A549 (cell line): ENCODE measurements around the gene AGBL4. TPM values are rescaled to one million over a fixed set of nuclear protein-coding genes. Genes with fewer than 3 reads are reported as not detected.

Experiments used
- ATAC-seq, 2 experiments: fragments of 200-7000 bp in 1 of 2; fragments of >200 bp in 1 of 2; cut with Nextera tagmentation in 1 of 2; cut with Tn5 transposase in 1 of 2; 3 replicates each; pipeline versions ENCODE4 v1.8.0 to v1.9.1; 2018 to 2020; ENCODE audit warnings: mild to moderate bottlenecking in 1 of 2, moderate library complexity in 1 of 2
- CTCF ChIA-PET: fragments of 300-600 bp; sonication (Branson Sonifier 250); formaldehyde crosslinking; extraction: SDS; loops from one replicate; lab custom pipeline; 2021; ENCODE audit warnings: antibody characterized with exemption, inconsistent platforms; lab: Yijun Ruan, JAX
- POLR2A ChIA-PET: fragments of 350-600 bp; formaldehyde crosslinking; extraction: SDS; loops from one replicate; lab custom pipeline; 2021; ENCODE audit warnings: antibody characterized with exemption, inconsistent platforms; lab: Yijun Ruan, JAX
- DNase-seq, 2 experiments: peaks; one replicate each; pipeline versions ENCODE4 v3.0.0 to v3.0.0-alpha.2; 2011 to 2016; ENCODE audit warnings: low read depth in 1 of 2, low spot score in 1 of 2
- FAIRE-seq: peaks from 2 replicates; lab custom pipeline; 2011; peaks lifted over from hg19 to GRCh38; lab: Jason Lieb, UNC
- H3K27ac ChIP-seq, 2 experiments: fragments of >200 bp; sonication (Bioruptor Twin); formaldehyde crosslinking; 3 replicates each; pipeline ENCODE4 v1.5.1; 2016 to 2017
- H3K4me1 ChIP-seq: fragments of >200 bp; sonication (Bioruptor Twin); formaldehyde crosslinking; 3 replicates; pipeline ENCODE4 v1.6.1; 2016
- H3K4me2 ChIP-seq: fragments of >200 bp; sonication (Bioruptor Twin); formaldehyde crosslinking; 3 replicates; pipeline ENCODE4 v1.6.1; 2016
- H3K4me3 ChIP-seq: fragments of >200 bp; sonication (Bioruptor Twin); formaldehyde crosslinking; 3 replicates; pipeline ENCODE4 v1.5.1; 2016
- H3K9me3 ChIP-seq: fragments of >200 bp; sonication (Bioruptor Twin); formaldehyde crosslinking; 3 replicates; pipeline ENCODE4 v1.6.1; 2016
- ATOH8 ChIP-seq: fragments of 250-450 bp; sonication (Bioruptor Pico); IDR thresholded peaks from 2 replicates; pipeline ENCODE4 v1.5.0; 2020; ENCODE audit warnings: low read depth, mild to moderate bottlenecking, moderate library complexity
- CBX2 ChIP-seq: fragments of 200-600 bp; sonication (generic); IDR thresholded peaks from 2 replicates; pipeline ENCODE4 v1.6.1; 2016; ENCODE audit warnings: low read depth, mild to moderate bottlenecking, borderline replicate concordance
- CEBPB ChIP-seq, 2 experiments: fragments of >200 bp in 1 of 2; sonication (Bioruptor Twin) in 1 of 2; formaldehyde crosslinking in 1 of 2; IDR thresholded peaks; 2 replicates each; pipeline ENCODE4 v1.6.1; 2012 to 2016
- CTCF ChIP-seq: fragments of >200 bp; sonication (Bioruptor Twin); formaldehyde crosslinking; IDR thresholded peaks from 3 replicates; pipeline ENCODE4 v1.5.1; 2016
- E2F6 ChIP-seq: IDR thresholded peaks from 2 replicates; pipeline ENCODE4 v1.6.1; 2012; ENCODE audit warnings: low read depth, borderline replicate concordance
- EHF ChIP-seq: fragments of 250-450 bp; sonication (Bioruptor Pico); IDR thresholded peaks from 2 replicates; pipeline ENCODE4 v1.5.0; 2020; ENCODE audit warnings: mild to moderate bottlenecking
- EHMT2 ChIP-seq: fragments of 200-600 bp; sonication (generic); IDR thresholded peaks from 2 replicates; pipeline ENCODE4 v1.6.1; 2016; ENCODE audit warnings: antibody characterized with exemption, low read depth, mild to moderate bottlenecking, moderate library complexity
- ELK1 ChIP-seq: fragments of 150-350 bp; IDR thresholded peaks from 2 replicates; pipeline ENCODE4 v1.6.1; 2014; ENCODE audit warnings: low read depth, mild to moderate bottlenecking, low read length
- FOXS1 ChIP-seq: fragments of 250-450 bp; sonication (Bioruptor Pico); IDR thresholded peaks from 2 replicates; pipeline ENCODE4 v1.5.0; 2020; ENCODE audit warnings: mild to moderate bottlenecking, moderate library complexity
- GATA3 ChIP-seq: IDR thresholded peaks from 2 replicates; pipeline ENCODE4 v1.6.1; 2012; ENCODE audit warnings: borderline replicate concordance
- HDAC2 ChIP-seq: fragments of 200-600 bp; sonication (generic); IDR thresholded peaks from 2 replicates; pipeline ENCODE4 v1.6.1; 2016
- JUNB ChIP-seq: fragments of >200 bp; sonication (Bioruptor Twin); formaldehyde crosslinking; IDR thresholded peaks from 2 replicates; pipeline ENCODE4 v1.6.1; 2016
- KDM1A ChIP-seq: fragments of 200-600 bp; sonication (generic); IDR thresholded peaks from 2 replicates; pipeline ENCODE4 v1.6.1; 2016; ENCODE audit warnings: low read depth, mild to moderate bottlenecking
- KDM5A ChIP-seq: fragments of 200-600 bp; sonication (generic); IDR thresholded peaks from 2 replicates; pipeline ENCODE4 v1.6.1; 2016; ENCODE audit warnings: antibody characterized with exemption, mild to moderate bottlenecking
- MAFK ChIP-seq: fragments of 450-650 bp; IDR thresholded peaks from 2 replicates; pipeline ENCODE4 v1.6.1; 2014; ENCODE audit not compliant: partially characterized antibody
- MAX ChIP-seq: IDR thresholded peaks from 2 replicates; pipeline ENCODE4 v1.6.1; 2012
- PBX3 ChIP-seq: IDR thresholded peaks from 2 replicates; pipeline ENCODE4 v1.6.1; 2012
- POLR2A ChIP-seq: IDR thresholded peaks from 2 replicates; pipeline ENCODE4 v1.6.1; 2012; ENCODE audit warnings: mild to moderate bottlenecking, low read length
- POLR2AphosphoS2 ChIP-seq: conservative IDR thresholded peaks from 2 replicates; pipeline ENCODE4 v1.6.1; 2012; ENCODE audit warnings: low read length, improper control_type of control experiment, inconsistent platforms
- RAD21 ChIP-seq, 2 experiments: fragments of >200 bp in 1 of 2; sonication (Bioruptor Twin) in 1 of 2; formaldehyde crosslinking in 1 of 2; IDR thresholded peaks in 1 of 2; conservative IDR thresholded peaks in 1 of 2; 2 replicates in 1 of 2; 3 replicates in 1 of 2; pipeline ENCODE4 v1.6.1; 2012 to 2018; ENCODE audit warnings: inconsistent platforms in 1 of 2
- REST ChIP-seq: fragments of 200-600 bp; sonication (generic); IDR thresholded peaks from 2 replicates; pipeline ENCODE4 v1.6.1; 2016; ENCODE audit warnings: antibody characterized with exemption, mild to moderate bottlenecking, moderate library complexity
- SREBF2 ChIP-seq: fragments of 450-650 bp; IDR thresholded peaks from 2 replicates; pipeline ENCODE4 v1.6.1; 2014; ENCODE audit warnings: mild to moderate bottlenecking, moderate library complexity
- TFCP2L1 ChIP-seq: fragments of 250-450 bp; sonication (Bioruptor Pico); IDR thresholded peaks from 2 replicates; pipeline ENCODE4 v1.5.0; 2021; ENCODE audit warnings: mild to moderate bottlenecking
- USF2 ChIP-seq: fragments of 450-650 bp; IDR thresholded peaks from 2 replicates; pipeline ENCODE4 v1.6.1; 2014; ENCODE audit warnings: antibody characterized with exemption
- ZC3H11A ChIP-seq: fragments of 450-650 bp; IDR thresholded peaks from 2 replicates; pipeline ENCODE4 v1.6.1; 2014; ENCODE audit warnings: antibody characterized with exemption, mild to moderate bottlenecking
- ZNF302 ChIP-seq: fragments of 250-450 bp; sonication (Bioruptor Pico); IDR thresholded peaks from 2 replicates; pipeline ENCODE4 v1.9.0; 2021; ENCODE audit warnings: inconsistent platforms, mild to moderate bottlenecking, moderate library complexity
- WGBS: methylation state at CpG from one replicate; pipeline ENCODE4 v1.1.6; 2017; ENCODE audit errors: missing lambda C conversion rate; 5-methylcytosine and 5-hydroxymethylcytosine counted together
- polyA plus RNA-seq, 4 experiments: library from polyadenylated mRNA; depleted of rRNA in 3 of 4; stranded (reverse); fragments of >200 nt; fragmentation: RNase III in 1 of 4; extraction: RNeasy Plus Mini Kit Qiagen cat#74134 plus additional on column Dnase treatment in 1 of 4; gene quantifications; 2 replicates in 3 of 4; 3 replicates in 1 of 4; pipeline ENCODE4 v1.2.3, GENCODE V29; 2011 to 2017

AGBL4 gene
- polyA plus RNA-seq, 2 of the 4 experiments (the other 2 are of a cell fraction) = not detected

- Histone ChIP-seq H3K4me3 (no peak overlapping the region), H3K27ac (no peak overlapping the region), H3K4me2 (no peak overlapping the region), H3K4me1 (no peaks in the 10 kb centered on the region), H3K9me3 (no peaks in the 10 kb centered on the region)
- FAIRE-seq = no peak
- ATAC-seq = no peak
- CTCF ChIA-PET = no interaction called here
- POLR2A ChIA-PET = no interaction called here
- WGBS = 0% methylated on average over 2 of the region's 2 CpGs
- TF ChIP-seq TFCP2L1 (CRISPR knock-in tag) (no peak), CEBPB (IDR thresholded peaks at IDR 0.05) (no peak), KDM5A (no peak), HDAC2 (no peak), EHMT2 (no peak), KDM1A (no peak), MAFK (no peak), USF2 (no peak), REST (no peak), E2F6 (no peak), ATOH8 (CRISPR knock-in tag) (no peak), MAX (no peak), RAD21 (conservative IDR thresholded peaks at IDR 0.05 in 1 of 2, IDR thresholded peaks at IDR 0.05 in 1 of 2) (no peak), POLR2A (no peak), GATA3 (no peak), ZC3H11A (no peak), FOXS1 (CRISPR knock-in tag) (no peak), ELK1 (no peak), JUNB (no peak)
- no peak for DNase-seq
Observed at GRCh38 chr1:49630156-49630555, 393.6 kb downstream of the AGBL4 start.

GRCh38 chr1:49627781-49628180, 396.0 kb downstream of the AGBL4 start:
- Histone ChIP-seq H3K27ac (no peak overlapping the region), H3K4me1 (no peaks in the 10 kb centered on the region)
- no peak for FAIRE-seq
- POLR2A ChIA-PET = no interaction called here
- TF ChIP-seq SREBF2 (no peak), EHMT2 (no peak), CTCF (no peak), HDAC2 (no peak), JUNB (no peak), EHF (CRISPR knock-in tag) (no peak), E2F6 (no peak), PBX3 (no peak), CBX2 (no peak), ZC3H11A (no peak), KDM1A (no peak), ZNF302 (CRISPR knock-in tag) (no peak), MAFK (no peak), POLR2AphosphoS2 (no peak)
- TF ChIP-seq, all 56 proteins: peak for 0
- Histone ChIP-seq H3K9me3 (no peaks in the 10 kb centered on the region), H3K4me2 (no peak overlapping the region), H3K4me3 (no peak overlapping the region)
- 2% methylated on average over 3 of the region's 3 CpGs for WGBS
- CTCF ChIA-PET = no interaction called here
- ATAC-seq = no peak
- no peak for DNase-seq
